ENCODE results near the gene ITGA6.

Gene ITGA6

DNA sequence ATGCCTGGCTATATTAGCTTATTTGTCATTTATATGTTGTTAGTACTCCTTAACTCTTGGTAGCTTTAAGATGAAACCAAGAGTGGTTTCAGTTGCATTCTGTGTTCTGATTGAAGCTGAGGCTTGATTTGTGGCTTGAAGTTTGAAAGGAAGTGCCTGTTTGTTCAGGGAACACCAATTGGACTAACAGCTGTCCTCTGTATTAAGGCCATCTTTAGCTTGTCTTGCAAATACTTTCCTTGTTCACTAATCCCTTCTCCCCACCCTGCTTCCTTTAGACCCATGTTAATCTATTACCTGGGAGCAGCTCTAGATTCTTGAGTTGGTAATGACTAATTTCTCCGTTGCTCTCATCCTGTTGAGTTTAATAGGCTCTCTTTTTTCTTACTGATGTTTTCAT lies 13.4 kb downstream of the ITGA6 start:
- DNase-seq (ENCODE audit: low read depth) = no peak

DNA sequence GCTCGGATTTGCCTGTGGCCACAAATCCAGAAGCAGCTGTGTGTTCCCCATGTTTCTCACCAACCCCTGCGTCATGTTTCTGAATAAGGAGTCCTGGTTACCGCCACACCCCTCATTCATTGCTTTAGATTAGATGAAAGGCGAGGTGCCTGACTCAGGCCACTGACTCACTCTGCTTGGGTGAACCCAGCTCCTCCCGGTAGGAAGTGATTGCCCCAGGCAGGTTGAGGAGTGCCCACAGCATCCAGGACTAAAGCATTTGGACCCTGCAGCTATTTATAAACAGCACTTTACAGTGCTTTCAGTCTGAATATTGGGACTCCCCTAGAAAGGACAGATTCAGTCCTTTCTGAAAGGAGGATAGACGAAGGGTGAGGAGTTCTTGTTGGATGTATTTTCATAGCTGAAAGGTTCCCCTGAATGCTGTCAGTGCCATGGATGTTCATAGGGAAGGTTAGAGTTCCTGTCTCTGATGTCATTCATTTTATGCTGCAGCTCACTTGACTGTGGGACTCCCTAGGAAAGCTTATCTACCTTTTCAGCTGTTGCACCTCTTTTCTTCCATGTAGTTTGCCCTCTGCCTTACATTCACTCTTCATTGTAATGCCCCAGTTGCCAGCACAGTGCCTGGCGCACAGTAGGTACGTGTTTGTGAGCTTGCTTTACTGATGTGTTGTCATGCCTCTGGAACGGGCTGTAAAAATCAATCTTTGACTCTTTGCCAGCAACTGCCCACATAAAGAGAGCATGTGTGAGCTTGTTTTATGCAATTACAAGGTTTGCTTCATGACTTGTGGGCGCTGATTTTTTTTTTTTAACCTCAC lies 14.9 kb downstream of the ITGA6 start:
- peak; percentile 81 for DNase-seq (ENCODE audit: low read depth)

DNA sequence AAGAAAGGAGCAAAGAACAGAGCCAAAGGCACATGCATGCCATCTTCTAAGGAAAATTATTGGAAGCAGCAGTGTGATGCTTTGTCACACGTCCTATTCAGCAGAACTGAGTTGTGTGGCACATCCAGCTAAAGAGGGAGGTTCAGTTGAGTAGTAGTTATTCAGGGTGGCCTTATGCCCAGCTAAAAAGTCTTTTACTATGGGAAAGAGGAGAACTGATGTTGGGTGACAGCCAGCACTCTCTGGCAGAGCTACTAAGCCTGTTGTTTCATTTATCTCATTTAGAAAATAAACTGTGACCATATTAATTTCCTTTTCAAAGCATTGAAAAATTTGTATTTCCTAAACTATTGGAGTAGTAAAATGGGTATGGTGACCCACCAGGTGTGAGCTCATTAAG lies 18.5 kb downstream of the ITGA6 start:
- no peak for DNase-seq (ENCODE audit: low read depth)

- DNase-seq (ENCODE audit: low read depth) = no peak
These were observed 19.2 kb downstream of the ITGA6 start for GRCh38 chr2:172446474-172447063.

GRCh38 chr2:172447811-172448493 lies 20.6 kb downstream of the ITGA6 start:
- no peak for DNase-seq (ENCODE audit: low read depth)

- no peak for DNase-seq (ENCODE audit: low read depth)
These were observed 21.3 kb downstream of the ITGA6 start for GRCh38 chr2:172448544-172449267.

DNA sequence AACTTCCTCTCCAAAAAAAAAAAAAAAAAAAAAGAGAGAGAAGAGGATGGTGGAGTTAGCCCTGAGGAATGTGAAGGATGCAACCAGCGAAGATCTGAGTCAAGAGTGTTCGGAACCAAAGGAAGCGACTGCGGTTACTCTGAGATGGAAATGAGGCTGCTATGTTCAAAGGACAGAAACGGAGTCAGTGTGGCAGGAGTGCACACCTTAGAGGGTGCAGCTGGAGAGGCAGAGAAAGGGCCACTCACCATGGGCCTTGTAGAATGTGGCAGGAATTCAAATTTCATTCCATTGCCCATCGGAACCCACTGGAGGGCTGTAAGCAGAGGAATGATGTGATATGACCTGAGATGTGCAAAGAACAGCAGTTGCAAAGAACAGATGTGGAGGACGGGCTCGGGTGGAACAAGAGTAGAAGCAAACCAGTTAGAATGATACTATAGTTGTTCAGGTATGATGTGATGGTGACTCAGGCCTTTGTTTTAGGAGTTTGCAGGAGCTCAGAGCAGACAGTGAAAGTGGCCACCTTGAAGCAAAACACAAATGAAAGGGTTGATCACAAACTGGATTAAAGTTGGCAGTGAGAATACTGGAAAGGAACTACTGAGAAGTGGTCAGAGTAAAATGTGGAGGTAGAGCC lies 22.6 kb downstream of the ITGA6 start:
- no peak for DNase-seq (ENCODE audit: low read depth)

- DNase-seq (ENCODE audit: low read depth) = no peak
These were observed 24.5 kb downstream of the ITGA6 start for GRCh38 chr2:172451923-172452322.

GRCh38 chr2:172452845-172453244 lies 25.5 kb downstream of the ITGA6 start:
- no peak for DNase-seq (ENCODE audit: low read depth)

GRCh38 chr2:172454404-172455120 lies 27.2 kb downstream of the ITGA6 start:
- no peak for DNase-seq (ENCODE audit: low read depth)

- no peak for DNase-seq (ENCODE audit: low read depth)
These were observed 27.7 kb downstream of the ITGA6 start for GRCh38 chr2:172455121-172455515.

- no peak for DNase-seq (ENCODE audit: low read depth)
These were observed 28.6 kb downstream of the ITGA6 start for GRCh38 chr2:172456002-172456401.

DNA sequence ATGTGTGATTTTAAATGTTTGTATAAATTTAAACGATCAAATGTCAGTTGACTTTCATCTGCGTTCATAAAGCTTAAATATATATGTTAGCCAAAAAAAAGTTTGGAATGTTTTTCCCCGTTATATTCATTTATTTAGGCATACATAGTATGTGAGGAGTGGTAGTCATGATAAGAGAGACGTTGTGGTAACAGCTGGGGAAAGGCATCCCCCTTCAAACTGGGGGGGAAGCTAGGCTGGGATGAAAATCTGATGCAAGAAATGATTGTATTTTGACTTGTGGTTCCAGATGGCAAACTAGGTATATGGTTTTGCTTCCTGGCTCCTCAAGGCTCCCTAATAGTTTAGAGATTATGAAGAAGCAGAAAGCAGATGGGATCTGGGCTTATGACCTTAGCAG lies 30.1 kb downstream of the ITGA6 start:
- no peak for DNase-seq (ENCODE audit: low read depth)

- no peak for DNase-seq (ENCODE audit: low read depth)
These were observed 31.3 kb downstream of the ITGA6 start for GRCh38 chr2:172458561-172459124.

- no peak for DNase-seq (ENCODE audit: low read depth)
These were observed 33.4 kb downstream of the ITGA6 start for GRCh38 chr2:172460780-172461201.

DNA sequence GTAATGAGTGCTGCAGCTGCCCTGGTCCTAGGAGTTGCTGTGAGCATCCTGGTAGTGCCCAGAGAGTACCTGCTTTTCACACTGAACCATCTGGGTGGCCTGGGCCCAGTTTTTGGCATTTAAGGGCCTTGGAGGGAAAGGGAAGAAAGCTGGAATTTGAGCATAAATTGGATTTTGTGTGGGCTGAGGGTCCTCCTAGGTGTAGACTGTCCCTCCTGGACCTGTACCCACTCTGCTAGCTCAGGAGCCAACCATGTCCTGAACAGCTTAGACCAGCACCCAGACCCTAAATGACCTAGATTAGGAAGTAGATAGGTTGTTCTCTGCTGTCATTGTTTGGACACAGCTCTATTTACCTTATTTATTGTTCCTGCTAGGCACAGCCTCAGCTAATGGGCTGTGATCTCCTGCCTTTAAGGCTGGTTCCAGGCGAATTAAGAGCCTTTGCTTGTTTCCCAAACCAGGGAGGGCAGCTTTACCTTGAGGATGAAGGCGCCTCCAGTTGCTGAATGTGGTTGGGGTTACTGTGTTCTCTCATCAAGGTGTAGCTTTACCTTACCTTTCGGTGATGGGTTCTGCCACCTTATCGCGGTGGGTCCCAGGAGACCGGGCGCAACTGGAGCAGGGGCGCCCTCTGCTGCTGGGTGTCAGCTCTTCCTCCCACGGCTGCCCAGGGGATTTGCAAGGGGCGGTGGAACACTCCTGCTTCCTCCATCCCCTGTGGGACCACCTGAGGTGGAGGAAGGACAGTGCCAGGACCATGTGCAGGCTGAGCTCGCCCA lies 34.4 kb downstream of the ITGA6 start:
- no peak for DNase-seq (ENCODE audit: low read depth)

- no peak for DNase-seq (ENCODE audit: low read depth)
These were observed 35.0 kb downstream of the ITGA6 start for GRCh38 chr2:172462373-172462848.

- no peak for DNase-seq (ENCODE audit: low read depth)
These were observed 35.5 kb downstream of the ITGA6 start for GRCh38 chr2:172462849-172463381.

GRCh38 chr2:172464400-172465129 lies 37.2 kb downstream of the ITGA6 start:
- no peak for DNase-seq (ENCODE audit: low read depth)

All from non-pigmented ciliary epithelial cell (primary cell).